H1 (cell line): Measurements from ENCODE around the gene SAMD4A.

Source experiments
- EP300 ChIP-seq, 2 experiments: IDR thresholded peaks; 1 replicate in 1 of 2; 2 replicates in 1 of 2; pipeline ENCODE4 v1.6.1; 2011 to 2012; ENCODE audit warnings: low read depth in 2 of 2, low read length in 2 of 2, mild to moderate bottlenecking in 2 of 2, borderline replicate concordance in 1 of 2, inconsistent platforms in 1 of 2, moderate library complexity in 1 of 2
- TF ChIP-seq, protein P1 (sequence below): IDR thresholded peaks from 2 replicates; pipeline ENCODE4 v1.6.1; 2011; ENCODE audit warnings: low read length, improper control_type of control experiment
- TF ChIP-seq, protein P2 (sequence below), 3 experiments: IDR thresholded peaks; 1 replicate in 2 of 3; 2 replicates in 1 of 3; pipeline versions ENCODE4 v1.5.1 to v1.6.1; 2011; ENCODE audit warnings: low read length in 3 of 3, mild to moderate bottlenecking in 3 of 3, inconsistent platforms in 2 of 3, low read depth in 1 of 3, moderate library complexity in 1 of 3; ENCODE audit not compliant: insufficient read depth in 1 of 3; ENCODE audit errors: control extremely low read depth in 1 of 3

DNA sequence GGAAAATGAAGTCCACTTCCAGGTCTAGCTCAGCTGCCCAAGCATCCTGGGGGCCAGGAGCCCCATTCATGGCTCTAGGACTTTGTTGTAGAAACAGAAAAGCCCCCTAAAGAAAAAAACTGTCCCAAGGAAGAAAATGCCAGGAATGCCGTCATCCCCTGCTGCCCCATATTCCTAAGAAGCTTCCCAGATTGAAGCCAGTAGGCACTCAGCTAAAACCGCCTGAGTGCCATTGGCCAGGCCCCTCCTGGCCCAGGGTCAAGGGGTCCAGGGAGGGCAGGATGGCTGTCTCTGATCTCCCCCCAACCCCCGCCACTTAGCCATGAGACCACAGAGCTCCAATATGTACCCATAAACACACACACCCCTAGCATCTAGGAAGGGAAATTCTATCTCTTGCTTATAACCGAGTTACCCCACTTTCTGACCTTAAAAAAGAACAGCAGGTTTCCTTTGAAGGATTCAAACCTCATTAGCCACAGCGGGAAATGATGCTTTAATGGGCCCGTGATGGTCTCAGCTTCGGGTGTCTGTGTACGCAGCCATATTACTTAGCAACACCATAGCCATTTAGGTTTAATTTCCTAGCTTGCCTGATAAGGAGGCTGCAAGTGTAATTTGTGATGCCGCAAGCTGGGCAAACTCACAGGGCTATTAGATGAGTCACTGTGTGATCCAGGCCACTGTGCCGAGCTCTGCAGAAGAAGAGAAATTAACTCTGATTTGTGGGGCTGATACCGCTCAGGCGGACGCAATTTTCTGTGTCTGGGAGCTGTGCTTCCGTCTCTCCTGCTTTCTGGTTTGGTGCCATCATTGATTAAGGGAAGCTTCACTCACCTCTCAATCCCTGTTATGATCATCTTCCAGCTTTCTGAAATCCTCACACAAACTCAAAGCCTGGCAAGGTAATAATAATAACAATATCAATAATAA, 251.5 kb downstream of the SAMD4A start:
- TF ChIP-seq, protein P1, sequence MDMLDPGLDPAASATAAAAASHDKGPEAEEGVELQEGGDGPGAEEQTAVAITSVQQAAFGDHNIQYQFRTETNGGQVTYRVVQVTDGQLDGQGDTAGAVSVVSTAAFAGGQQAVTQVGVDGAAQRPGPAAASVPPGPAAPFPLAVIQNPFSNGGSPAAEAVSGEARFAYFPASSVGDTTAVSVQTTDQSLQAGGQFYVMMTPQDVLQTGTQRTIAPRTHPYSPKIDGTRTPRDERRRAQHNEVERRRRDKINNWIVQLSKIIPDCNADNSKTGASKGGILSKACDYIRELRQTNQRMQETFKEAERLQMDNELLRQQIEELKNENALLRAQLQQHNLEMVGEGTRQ, result no peak
- TF ChIP-seq, protein P2, sequence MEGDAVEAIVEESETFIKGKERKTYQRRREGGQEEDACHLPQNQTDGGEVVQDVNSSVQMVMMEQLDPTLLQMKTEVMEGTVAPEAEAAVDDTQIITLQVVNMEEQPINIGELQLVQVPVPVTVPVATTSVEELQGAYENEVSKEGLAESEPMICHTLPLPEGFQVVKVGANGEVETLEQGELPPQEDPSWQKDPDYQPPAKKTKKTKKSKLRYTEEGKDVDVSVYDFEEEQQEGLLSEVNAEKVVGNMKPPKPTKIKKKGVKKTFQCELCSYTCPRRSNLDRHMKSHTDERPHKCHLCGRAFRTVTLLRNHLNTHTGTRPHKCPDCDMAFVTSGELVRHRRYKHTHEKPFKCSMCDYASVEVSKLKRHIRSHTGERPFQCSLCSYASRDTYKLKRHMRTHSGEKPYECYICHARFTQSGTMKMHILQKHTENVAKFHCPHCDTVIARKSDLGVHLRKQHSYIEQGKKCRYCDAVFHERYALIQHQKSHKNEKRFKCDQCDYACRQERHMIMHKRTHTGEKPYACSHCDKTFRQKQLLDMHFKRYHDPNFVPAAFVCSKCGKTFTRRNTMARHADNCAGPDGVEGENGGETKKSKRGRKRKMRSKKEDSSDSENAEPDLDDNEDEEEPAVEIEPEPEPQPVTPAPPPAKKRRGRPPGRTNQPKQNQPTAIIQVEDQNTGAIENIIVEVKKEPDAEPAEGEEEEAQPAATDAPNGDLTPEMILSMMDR (IDR thresholded peaks at IDR 0.05; ENCODE audit: control extremely low read depth in 1 of 3, insufficient read depth in 1 of 3, low read depth in 1 of 3, low read length in 3 of 3), result no peak
- no peak for TF ChIP-seq EP300 (IDR thresholded peaks at IDR 0.05; ENCODE audit: borderline replicate concordance in 1 of 2, low read depth in 2 of 2, low read length in 2 of 2)
